Neural cell (in vitro differentiated cells): ENCODE data around the gene ZNF607.

Source experiments
- CTCF ChIP-seq: fragments of 450-650 bp; IDR thresholded peaks from 2 replicates; pipeline ENCODE4 v1.5.1; 2014; ENCODE audit warnings: antibody characterized with exemption, mild to moderate bottlenecking, moderate library complexity; ENCODE audit not compliant: poor library complexity, severe bottlenecking
- POLR2AphosphoS5 ChIP-seq: IDR thresholded peaks from 2 replicates; pipeline ENCODE4 v1.6.1; 2012

DNA sequence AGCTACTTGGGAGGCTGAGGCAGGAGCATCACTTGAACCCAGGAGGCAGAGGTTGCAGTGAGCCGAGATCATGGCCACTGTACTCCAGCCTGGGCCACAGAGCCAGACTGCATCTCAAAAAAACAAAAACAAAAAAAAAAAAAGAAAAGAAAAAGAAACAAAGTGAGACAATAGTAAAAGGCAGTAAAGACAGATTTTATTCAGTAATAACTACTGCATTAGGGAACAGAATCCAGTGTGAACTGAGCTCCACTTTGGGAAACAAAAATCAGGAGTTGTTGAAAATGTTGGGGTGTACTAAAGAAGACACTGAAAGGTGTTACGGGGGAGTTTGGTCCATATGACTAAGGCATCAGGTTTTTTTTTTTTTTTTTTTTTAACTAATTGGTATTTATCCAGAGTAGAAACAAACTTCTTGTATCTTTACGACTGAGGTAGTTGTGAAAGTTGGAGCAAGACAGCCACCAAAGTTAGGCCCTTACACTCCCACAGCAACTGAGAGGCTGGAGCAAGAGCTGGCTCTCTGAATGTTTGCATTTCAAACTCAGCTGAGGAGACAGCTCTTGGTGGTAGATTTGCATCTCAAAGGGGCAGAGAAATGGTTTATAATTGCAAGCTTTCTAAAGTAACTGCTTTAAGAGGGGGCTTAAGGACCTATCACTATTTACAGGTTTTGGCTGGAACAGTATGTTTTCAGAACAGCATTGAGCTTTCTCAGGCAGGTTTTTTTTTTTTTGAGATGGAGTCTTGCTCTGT is 24.2 kb downstream of the ZNF607 start:
- TF ChIP-seq CTCF: no peak
- TF ChIP-seq POLR2AphosphoS5: no peak
